Neutrophil (primary cell): Measurements from ENCODE around the gene GAPT.

Experiments
- H3K27ac ChIP-seq: fragments of 200-600 bp; sonication (generic); 2 replicates; pipeline ENCODE4 v1.5.1; 2016; ENCODE audit warnings: mild to moderate bottlenecking, moderate library complexity
- H3K27me3 ChIP-seq: fragments of 200-600 bp; sonication (generic); 2 replicates; pipeline ENCODE4 v1.6.0; 2016; ENCODE audit warnings: mild to moderate bottlenecking
- H3K36me3 ChIP-seq: fragments of 200-600 bp; sonication (generic); 2 replicates; pipeline ENCODE4 v1.5.1; 2017
- H3K4me1 ChIP-seq, 2 experiments: fragments of 200-600 bp in 1 of 2; sonication (generic) in 1 of 2; 1 replicate in 1 of 2; 2 replicates in 1 of 2; pipeline versions ENCODE4 v1.5.1 to v1.6.1; 2013 to 2016; ENCODE audit warnings: low read depth in 1 of 2, low read length in 1 of 2, mild to moderate bottlenecking in 1 of 2, moderate library complexity in 1 of 2; ENCODE audit not compliant: control insufficient read depth in 1 of 2, insufficient read depth in 1 of 2
- H3K4me3 ChIP-seq, 2 experiments: fragments of 200-600 bp in 1 of 2; sonication (generic) in 1 of 2; 1 replicate in 1 of 2; 2 replicates in 1 of 2; pipeline ENCODE4 v1.5.1; 2013 to 2016; ENCODE audit warnings: low read depth in 1 of 2, low read length in 1 of 2, mild to moderate bottlenecking in 1 of 2, moderate library complexity in 1 of 2
- H3K9me3 ChIP-seq: fragments of 200-600 bp; sonication (generic); 2 replicates; pipeline ENCODE4 v1.5.1; 2016
- CTCF ChIP-seq: fragments of 200-600 bp; sonication (generic); IDR thresholded peaks from 2 replicates; pipeline ENCODE4 v1.5.1; 2016; ENCODE audit warnings: antibody characterized with exemption

The GAPT gene

GRCh38 chr5:58504766-58505165 is 13.5 kb downstream of the GAPT start:
- Histone ChIP-seq H3K9me3 (no peaks in the 10 kb centered on the region), H3K4me1 (peaks cover 40 to 70% of the 10 kb centered on the region in 2 experiments), H3K27me3 (no peaks in the 10 kb centered on the region), H3K27ac (peak overlapping the region; percentile 93), H3K36me3 (no peaks in the 10 kb centered on the region), H3K4me3 (no peak overlapping the region)
- no peak for TF ChIP-seq CTCF

- H3K9me3 ChIP-seq, result no peaks in the 10 kb centered on the region
- H3K27ac ChIP-seq, result peak overlapping the region; percentile 93
- peaks cover 32 to 63% of the 10 kb centered on the region in 2 experiments for H3K4me1 ChIP-seq
- H3K36me3 ChIP-seq, result no peaks in the 10 kb centered on the region
- no peak overlapping the region for H3K4me3 ChIP-seq
- no peak for TF ChIP-seq CTCF
- H3K27me3 ChIP-seq, result no peaks in the 10 kb centered on the region
Measured at GRCh38 chr5:58505502-58505901, 14.3 kb downstream of the GAPT start.

GRCh38 chr5:58505971-58506640 is 14.9 kb downstream of the GAPT start:
- H3K27ac ChIP-seq, result peak overlapping the region; percentile 93
- no peaks in the 10 kb centered on the region for H3K27me3 ChIP-seq

GRCh38 chr5:58507715-58508114 is 16.5 kb downstream of the GAPT start:
- Histone ChIP-seq H3K4me1 (peaks cover 23 to 45% of the 10 kb centered on the region in 2 experiments), H3K36me3 (no peaks in the 10 kb centered on the region), H3K9me3 (no peaks in the 10 kb centered on the region), H3K4me3 (no peak overlapping the region), H3K27me3 (no peaks in the 10 kb centered on the region), H3K27ac (no peak overlapping the region)
- no peak for TF ChIP-seq CTCF

More at GRCh38 chr5:58505971-58506640, 14.9 kb downstream of the GAPT start:
- Histone ChIP-seq H3K9me3 (no peaks in the 10 kb centered on the region), H3K4me1 (peaks cover 26 to 57% of the 10 kb centered on the region in 2 experiments), H3K36me3 (no peaks in the 10 kb centered on the region), H3K4me3 (no peak overlapping the region)
- TF ChIP-seq CTCF, result no peak

- no peaks in the 10 kb centered on the region for H3K27me3 ChIP-seq
- H3K4me1 ChIP-seq, result no peaks in the 10 kb centered on the region
- H3K9me3 ChIP-seq, result peaks cover 5% of the 10 kb centered on the region
- H3K4me3 ChIP-seq, result no peak overlapping the region
- no peaks in the 10 kb centered on the region for H3K36me3 ChIP-seq
- H3K27ac ChIP-seq, result no peak overlapping the region
- no peak for TF ChIP-seq CTCF
Measured at GRCh38 chr5:58517198-58517597, 26.0 kb downstream of the GAPT start.
